Small intestine (tissue), 7 donors: ENCODE data around the gene STYX. TPM values are rescaled to one million over a fixed set of nuclear protein-coding genes. Genes with fewer than 3 reads are reported as not detected.

Experiments used
- DNase-seq, 2 donors: peaks; one replicate each; pipeline versions ENCODE4 v3.0.0 to v3.0.0-alpha.2; 2013
- FAIRE-seq: peaks from 2 replicates; lab custom pipeline; 2012; peaks lifted over from hg19 to GRCh38; lab: Jason Lieb, UNC
- H3K27ac ChIP-seq, 3 donors: one replicate each; pipeline ENCODE4 v1.5.1; 2013; ENCODE audit warnings: low read length in 2 of 3, mild to moderate bottlenecking in 2 of 3, control low read depth in 1 of 3, inconsistent platforms in 1 of 3, low read depth in 1 of 3, moderate library complexity in 1 of 3
- H3K27me3 ChIP-seq, 3 donors: one replicate each; pipeline ENCODE4 v1.6.1; 2013; ENCODE audit warnings: low read length in 3 of 3, inconsistent platforms in 1 of 3; ENCODE audit not compliant: control insufficient read depth in 3 of 3, insufficient read depth in 3 of 3
- H3K36me3 ChIP-seq, 3 donors: one replicate each; pipeline ENCODE4 v1.6.1; 2013; ENCODE audit warnings: low read length in 3 of 3, inconsistent platforms in 1 of 3, low read depth in 1 of 3, mild to moderate bottlenecking in 1 of 3, moderate library complexity in 1 of 3; ENCODE audit not compliant: control insufficient read depth in 3 of 3, insufficient read depth in 2 of 3
- H3K4me1 ChIP-seq, 3 donors: one replicate each; pipeline ENCODE4 v1.6.1; 2013; ENCODE audit warnings: low read length in 2 of 3, inconsistent platforms in 1 of 3, low read depth in 1 of 3, mild to moderate bottlenecking in 1 of 3, moderate library complexity in 1 of 3; ENCODE audit not compliant: control insufficient read depth in 3 of 3, insufficient read depth in 2 of 3
- H3K4me3 ChIP-seq, 3 donors: one replicate each; pipeline ENCODE4 v1.5.1; 2013; ENCODE audit warnings: low read length in 3 of 3, control low read depth in 1 of 3, inconsistent platforms in 1 of 3, low read depth in 1 of 3, mild to moderate bottlenecking in 1 of 3, moderate library complexity in 1 of 3
- H3K9me3 ChIP-seq, 2 donors: one replicate each; pipeline ENCODE4 v1.6.1; 2013; ENCODE audit warnings: low read depth in 1 of 2, low read length in 1 of 2; ENCODE audit not compliant: control insufficient read depth in 2 of 2, insufficient read depth in 1 of 2
- WGBS, 3 donors: extraction: QIAGEN DNeasy Blood & Tissue Kit; methylation state at CpG; one replicate each; pipeline ENCODE4 v1.1.7; 2013; 5-methylcytosine and 5-hydroxymethylcytosine counted together
- polyA plus RNA-seq, 4 donors: library from polyadenylated mRNA; stranded (reverse) in 3 of 4; unstranded in 1 of 4; fragments of 200-250 nt in 3 of 4; fragments of 120-200 nt in 1 of 4; gene quantifications; one replicate each; pipeline versions ENCODE4 v1.2.1 to v1.2.3, GENCODE V29; 2013
- donor health status: healthy with polysubstance abuse.
- donor health status: control.
- donor health status: control.
- donor health status: Bipolar disorder and iron deficiency.
- donor health status: healthy.

The STYX gene
- polyA plus RNA-seq, 4 donors: 4.9 to 11.0 (median 6.1) TPM

DNA sequence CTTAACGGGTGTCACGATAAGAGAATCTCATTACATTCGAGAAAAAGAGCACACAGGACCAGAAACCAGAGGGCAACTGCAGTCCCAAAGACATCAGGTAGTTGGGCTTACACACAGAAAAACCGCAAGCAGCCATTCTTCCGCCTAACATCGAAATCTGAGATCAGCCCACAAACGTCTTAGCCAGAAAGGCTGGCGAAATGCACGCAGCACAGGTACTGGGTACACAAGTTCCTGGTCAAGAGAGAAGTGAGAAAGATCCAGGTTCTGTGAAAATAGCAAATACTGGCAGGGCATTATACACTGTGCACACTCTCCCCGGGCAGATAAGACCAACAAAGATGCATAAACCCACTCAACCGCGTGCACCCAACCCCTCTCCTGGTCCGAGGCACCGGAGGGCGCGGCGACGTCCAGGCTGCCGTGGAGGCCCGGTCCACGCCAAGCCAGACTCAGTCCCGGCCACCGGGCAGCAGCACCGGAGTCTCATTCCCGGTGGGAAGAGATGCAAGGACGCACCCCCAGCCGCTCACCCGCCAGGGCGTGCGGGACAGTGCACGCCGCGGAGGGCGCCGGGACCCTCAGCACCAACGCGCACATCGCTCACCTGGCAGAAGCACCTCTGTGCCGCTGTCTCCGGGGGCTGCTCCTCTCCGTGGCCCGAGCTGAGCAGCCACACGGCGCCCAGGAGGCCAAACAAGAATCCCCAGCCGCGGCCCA lies 35.0 kb upstream of the STYX start:
- peaks cover 3 to 26% (median 10%) of the 10 kb centered on the region in 3 donors for H3K4me1 ChIP-seq
- H3K27ac ChIP-seq: peak overlapping the region; percentile 98 to 100 (median 98)
- peak overlapping the region; percentile 77 to 98 (median 77) for H3K4me3 ChIP-seq
- H3K27me3 ChIP-seq: no peaks in the 10 kb centered on the region
- FAIRE-seq (no peak), DNase-seq (peak in 1 of 2 donors; percentile 66)
- no peaks in the 10 kb centered on the region for H3K9me3 ChIP-seq
- WGBS, 3 donors: 0 to 1% (median 0%) methylated on average over 40 to 46 of the region's 46 CpGs
- H3K36me3 ChIP-seq: peaks cover 0 to 7% (median 0%) of the 10 kb centered on the region in 3 donors

DNA sequence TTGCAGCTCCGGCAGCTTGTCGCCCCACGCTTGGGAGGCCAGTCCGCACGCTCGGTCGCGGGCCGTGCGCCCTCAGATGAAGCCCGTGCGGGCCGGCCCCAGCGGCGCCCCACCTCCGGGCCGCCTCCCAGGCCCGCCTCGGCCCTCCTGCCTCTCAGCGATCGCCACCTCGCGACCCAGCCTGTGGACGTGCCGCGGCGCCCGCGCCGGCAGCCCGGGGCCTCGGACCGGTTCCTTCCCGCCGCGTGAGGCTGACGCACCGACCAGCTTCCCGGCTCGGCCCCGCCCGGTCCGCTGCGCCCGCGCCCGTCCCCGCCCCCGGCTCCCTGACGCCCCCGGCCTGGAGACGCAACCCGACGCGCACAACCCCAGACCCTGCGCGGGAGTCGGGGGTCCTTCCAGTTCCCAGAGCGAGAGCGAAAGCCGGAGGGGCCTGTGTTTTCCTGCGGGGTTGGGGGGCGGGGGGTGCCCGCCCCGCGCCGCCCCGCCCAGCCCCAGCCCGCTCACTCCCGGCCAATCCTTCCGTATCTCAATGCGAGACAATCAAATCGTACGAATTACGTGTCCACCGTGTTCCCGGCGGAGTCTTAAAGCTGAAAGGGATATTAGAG lies 34.4 kb upstream of the STYX start, which contains the start of gene ERO1A:
Gene ERO1A, minus strand, starts transcription at position 78 of the 611 bp plus-strand sequence. Its CDS starts 77 bp downstream, at position 1.
- peaks cover 3 to 30% (median 10%) of the 10 kb centered on the region in 3 donors for H3K4me1 ChIP-seq
- peak within 1 kb of the TSS; percentile 77 to 98 (median 77) for H3K4me3 ChIP-seq
- peak within 1 kb of the TSS; percentile 98 to 100 (median 98) for H3K27ac ChIP-seq
- WGBS, 3 donors: 0 to 1% (median 1%) methylated on average over 47 to 78 of the region's 78 CpGs
- H3K9me3 ChIP-seq: no peaks in the 10 kb centered on the region
- H3K27me3 ChIP-seq: no peaks in the 10 kb centered on the region
- FAIRE-seq: no peak
- peak; percentile 90 to 94 for DNase-seq
- H3K36me3 ChIP-seq: peaks cover 0 to 7% (median 0%) of the 10 kb centered on the region in 3 donors

DNA sequence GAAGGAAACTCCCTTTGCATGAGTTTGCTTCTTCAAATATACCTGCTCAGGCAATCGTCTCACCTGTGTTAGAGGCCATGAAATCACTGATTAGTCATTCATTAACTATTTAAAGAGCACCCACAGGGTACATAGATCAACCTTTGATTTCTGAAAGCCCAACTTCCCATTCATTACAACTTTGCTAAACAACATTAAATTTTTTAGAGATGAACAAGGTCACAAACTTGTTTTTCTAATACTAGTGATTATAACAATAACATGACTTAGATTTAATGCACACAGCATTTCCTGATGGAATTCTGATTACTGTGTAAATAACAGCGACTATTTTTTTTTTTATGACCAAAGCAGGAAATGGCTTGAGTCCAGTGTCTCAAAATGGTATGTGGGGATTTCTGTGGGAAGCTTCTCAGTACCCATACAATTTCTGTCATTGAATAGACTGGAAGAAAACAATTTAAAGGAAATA lies 29.2 kb upstream of the STYX start:
- WGBS, 3 donors: 9 to 22% (median 16%) methylated on average over 2 of the region's 2 CpGs
- Histone ChIP-seq H3K27me3 (no peaks in the 10 kb centered on the region), H3K4me1 (peaks cover 0 to 25% (median 0%) of the 10 kb centered on the region in 3 donors), H3K4me3 (no peak overlapping the region), H3K9me3 (no peaks in the 10 kb centered on the region), H3K27ac (peak overlapping the region; percentile 27 to 91 (median 50)), H3K36me3 (no peaks in the 10 kb centered on the region)
- FAIRE-seq (peak; percentile 30), DNase-seq (peak; percentile 87)

DNA sequence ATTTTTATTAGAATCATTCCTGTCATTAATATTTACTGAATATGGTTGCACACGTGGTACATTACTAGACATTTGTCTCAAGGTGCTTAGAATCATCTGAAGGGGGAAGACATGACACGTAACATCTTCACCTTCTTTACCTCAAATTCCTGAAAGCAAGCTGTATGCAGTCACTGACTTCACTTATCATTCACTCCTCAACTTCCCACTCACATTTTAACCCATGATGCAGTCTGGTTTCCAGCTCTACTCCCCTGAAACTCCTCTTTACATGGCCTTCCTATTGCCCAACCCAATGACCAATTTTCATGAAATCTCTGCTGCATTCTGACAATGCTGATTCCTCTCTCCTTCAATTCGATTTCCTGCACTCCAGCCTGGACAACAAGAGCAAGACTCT lies 28.7 kb upstream of the STYX start:
- H3K4me3 ChIP-seq: no peak overlapping the region
- WGBS, 3 donors: 34 to 61% (median 52%) methylated on average over 3 of the region's 3 CpGs
- peak overlapping the region; percentile 27 to 91 (median 83) for H3K27ac ChIP-seq
- H3K27me3 ChIP-seq: no peaks in the 10 kb centered on the region
- H3K4me1 ChIP-seq: peaks cover 0 to 24% (median 1%) of the 10 kb centered on the region in 3 donors
- no peaks in the 10 kb centered on the region for H3K36me3 ChIP-seq
- H3K9me3 ChIP-seq: no peaks in the 10 kb centered on the region
- no peak for FAIRE-seq
- DNase-seq: no peak

DNA sequence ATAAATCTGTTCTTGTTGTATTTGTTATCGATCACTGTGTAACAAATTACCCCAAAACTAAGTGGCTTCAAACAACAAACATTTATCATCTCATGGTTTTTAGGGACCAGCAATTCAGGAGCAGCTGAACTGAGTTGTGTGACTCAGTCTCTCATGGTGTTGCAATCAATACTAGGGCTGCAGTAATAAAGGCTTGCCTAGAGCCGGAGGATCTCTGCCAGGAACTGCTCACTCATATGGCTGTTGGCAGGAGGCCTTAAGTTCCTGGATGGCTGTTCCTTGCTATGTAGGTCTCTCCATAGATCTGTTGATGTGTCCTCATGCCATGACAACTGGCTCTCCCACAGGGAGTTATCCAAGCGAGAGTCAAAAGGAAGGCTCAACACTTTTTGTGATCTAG lies 26.7 kb upstream of the STYX start:
- peak; percentile 43 to 69 for DNase-seq
- Histone ChIP-seq H3K4me1 (peaks cover 0 to 21% (median 3%) of the 10 kb centered on the region in 3 donors), H3K36me3 (no peaks in the 10 kb centered on the region), H3K4me3 (no peak overlapping the region), H3K27ac (peak overlapping the region in 1 of 3 donors; percentile 29), H3K9me3 (no peaks in the 10 kb centered on the region), H3K27me3 (no peaks in the 10 kb centered on the region)
- FAIRE-seq: no peak
- 66 to 72% (median 68%) methylated on average over 3 of the region's 3 CpGs for WGBS, 3 donors

DNA sequence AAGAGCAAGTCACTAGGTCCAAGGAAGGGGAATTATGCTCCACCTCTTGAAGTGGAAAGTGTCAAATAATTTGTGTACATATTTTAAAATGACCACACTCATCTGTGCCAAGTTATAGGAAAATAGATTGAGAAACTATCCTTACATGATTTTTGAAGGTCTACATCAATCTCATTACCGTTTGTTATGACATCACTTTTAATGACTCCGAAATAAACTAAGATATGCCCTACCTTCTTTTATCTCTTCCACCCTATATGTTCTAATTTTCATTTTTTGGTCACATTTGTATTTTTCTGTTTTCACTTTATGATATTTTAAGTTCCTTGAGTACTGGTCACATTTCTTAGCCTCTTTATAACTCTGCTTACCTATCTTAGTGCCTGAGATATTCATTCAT lies 26.3 kb upstream of the STYX start:
- DNase-seq: no peak
- Histone ChIP-seq H3K27me3 (no peaks in the 10 kb centered on the region), H3K4me3 (no peak overlapping the region), H3K36me3 (no peaks in the 10 kb centered on the region), H3K27ac (peak overlapping the region in 1 of 3 donors; percentile 29), H3K4me1 (peaks cover 0 to 24% (median 3%) of the 10 kb centered on the region in 3 donors), H3K9me3 (no peaks in the 10 kb centered on the region)
- 82 to 95% (median 88%) methylated on average over 2 of the region's 2 CpGs for WGBS, 3 donors
- FAIRE-seq: no peak

DNA sequence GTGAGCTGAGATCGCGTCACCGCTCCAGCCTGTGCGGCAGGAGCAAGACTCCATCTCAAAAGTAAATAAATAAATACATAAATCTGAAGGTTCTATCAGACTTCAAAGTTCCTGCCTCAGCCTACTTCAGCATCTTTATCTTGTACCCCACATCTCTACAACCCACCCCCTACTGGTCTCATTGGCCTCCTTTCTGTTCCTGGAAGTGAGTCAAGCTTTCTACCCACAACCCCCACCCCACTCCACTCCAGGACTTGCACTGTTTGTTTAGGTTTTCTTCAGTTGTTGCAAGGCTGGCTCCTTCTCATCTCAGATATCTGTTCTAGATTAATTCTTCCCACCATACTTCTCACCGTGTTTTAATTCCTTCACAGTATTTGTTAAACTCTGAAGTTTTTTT lies 23.7 kb upstream of the STYX start:
- FAIRE-seq (no peak), DNase-seq (peak in 1 of 2 donors; percentile 21)
- 83 to 88% (median 85%) methylated on average over 5 of the region's 5 CpGs for WGBS, 3 donors
- H3K4me1 ChIP-seq: peaks cover 0 to 15% (median 3%) of the 10 kb centered on the region in 3 donors
- peak overlapping the region in 1 of 3 donors; percentile 74 for H3K4me3 ChIP-seq
- H3K9me3 ChIP-seq: no peaks in the 10 kb centered on the region
- H3K36me3 ChIP-seq: peaks cover 0 to 5% (median 4%) of the 10 kb centered on the region in 3 donors
- no peaks in the 10 kb centered on the region for H3K27me3 ChIP-seq
- H3K27ac ChIP-seq: peak overlapping the region; percentile 90 to 97 (median 92)
